ENCODE measurements around the gene GJB3. TPM values are rescaled to one million over a fixed set of nuclear protein-coding genes. Genes with fewer than 3 reads are reported as not detected.

GJB3 gene
- total and polyA plus RNA-seq, 10 of the 15 experiments (the other 5 are each of a cell fraction or from before 2014, with no cell fraction given), result not detected

GRCh38 chr1:34776911-34777310, 4.1 kb upstream of the GJB3 start:
- FAIRE-seq (no peak), DNase-seq (ENCODE audit: low read depth, low spot score) (no peak), ATAC-seq (no peak)
- Histone ChIP-seq H3K9me3 (replicated peaks; ENCODE audit: control insufficient read depth, insufficient read depth, low read length) (no peaks in the 10 kb centered on the region), H3K27ac (ENCODE audit: control insufficient read depth, insufficient read depth) (no peak overlapping the region), H2AFZ (ENCODE audit: control insufficient read depth, low read depth, low read length) (no peak overlapping the region), H3K4me3 (no peak overlapping the region), H3K79me2 (ENCODE audit: control insufficient read depth, insufficient read depth, low read length) (no peaks in the 10 kb centered on the region), H3K4me1 (ENCODE audit: control insufficient read depth, insufficient read depth, low read length) (no peaks in the 10 kb centered on the region), H4K20me1 (ENCODE audit: control insufficient read depth, insufficient read depth) (no peaks in the 10 kb centered on the region), H3K27me3 (replicated peaks in 1 of 2; ENCODE audit: control insufficient read depth in 2 of 2, insufficient read depth in 2 of 2, low read length in 1 of 2) (peaks cover 2 to 8% of the 10 kb centered on the region in 2 experiments; a peak in 3 of 4 replicates), H3K4me2 (ENCODE audit: control insufficient read depth, insufficient read depth) (no peak overlapping the region), H3K36me3 (ENCODE audit: control insufficient read depth in 2 of 2, insufficient read depth in 2 of 2, low read length in 1 of 2) (no peaks in the 10 kb centered on the region), H3K9ac (ENCODE audit: control insufficient read depth, insufficient read depth, low read length) (no peak overlapping the region)
- intact Hi-C loops (cut with micrococcal nuclease; ENCODE audit: unreplicated experiment), result no loop called here
- TF ChIP-seq HDGF (IDR thresholded peaks at IDR 0.05) (no peak), BCL3 (IDR thresholded peaks at IDR 0.05; ENCODE audit: borderline replicate concordance, insufficient read depth, low read depth, low read length, poor library complexity, severe bottlenecking) (no peak), KLF5 (IDR thresholded peaks at IDR 0.05; ENCODE audit: partially characterized antibody) (no peak), MTA2 (IDR thresholded peaks at IDR 0.05; ENCODE audit: low read depth) (no peak), IKZF2 (IDR thresholded peaks at IDR 0.05) (no peak), TCF3 (IDR thresholded peaks at IDR 0.05; ENCODE audit: borderline replicate concordance, insufficient read depth, low read depth, low read length) (no peak), SIN3A (IDR thresholded peaks at IDR 0.05; ENCODE audit: low read depth, low read length) (no peak), POLR2AphosphoS2 (IDR thresholded peaks at IDR 0.05; ENCODE audit: low read depth, low read length) (no peak), NR2F1 (conservative IDR thresholded peaks at IDR 0.05) (no peak)
- TF ChIP-seq, protein P1, sequence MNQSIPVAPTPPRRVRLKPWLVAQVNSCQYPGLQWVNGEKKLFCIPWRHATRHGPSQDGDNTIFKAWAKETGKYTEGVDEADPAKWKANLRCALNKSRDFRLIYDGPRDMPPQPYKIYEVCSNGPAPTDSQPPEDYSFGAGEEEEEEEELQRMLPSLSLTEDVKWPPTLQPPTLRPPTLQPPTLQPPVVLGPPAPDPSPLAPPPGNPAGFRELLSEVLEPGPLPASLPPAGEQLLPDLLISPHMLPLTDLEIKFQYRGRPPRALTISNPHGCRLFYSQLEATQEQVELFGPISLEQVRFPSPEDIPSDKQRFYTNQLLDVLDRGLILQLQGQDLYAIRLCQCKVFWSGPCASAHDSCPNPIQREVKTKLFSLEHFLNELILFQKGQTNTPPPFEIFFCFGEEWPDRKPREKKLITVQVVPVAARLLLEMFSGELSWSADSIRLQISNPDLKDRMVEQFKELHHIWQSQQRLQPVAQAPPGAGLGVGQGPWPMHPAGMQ (IDR thresholded peaks at IDR 0.05; ENCODE audit: borderline replicate concordance), result no peak
- TF ChIP-seq, protein P2, sequence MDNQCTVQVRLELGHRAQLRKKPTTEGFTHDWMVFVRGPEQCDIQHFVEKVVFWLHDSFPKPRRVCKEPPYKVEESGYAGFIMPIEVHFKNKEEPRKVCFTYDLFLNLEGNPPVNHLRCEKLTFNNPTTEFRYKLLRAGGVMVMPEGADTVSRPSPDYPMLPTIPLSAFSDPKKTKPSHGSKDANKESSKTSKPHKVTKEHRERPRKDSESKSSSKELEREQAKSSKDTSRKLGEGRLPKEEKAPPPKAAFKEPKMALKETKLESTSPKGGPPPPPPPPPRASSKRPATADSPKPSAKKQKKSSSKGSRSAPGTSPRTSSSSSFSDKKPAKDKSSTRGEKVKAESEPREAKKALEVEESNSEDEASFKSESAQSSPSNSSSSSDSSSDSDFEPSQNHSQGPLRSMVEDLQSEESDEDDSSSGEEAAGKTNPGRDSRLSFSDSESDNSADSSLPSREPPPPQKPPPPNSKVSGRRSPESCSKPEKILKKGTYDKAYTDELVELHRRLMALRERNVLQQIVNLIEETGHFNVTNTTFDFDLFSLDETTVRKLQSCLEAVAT (IDR thresholded peaks at IDR 0.05), result no peak
- TF ChIP-seq, protein P3, sequence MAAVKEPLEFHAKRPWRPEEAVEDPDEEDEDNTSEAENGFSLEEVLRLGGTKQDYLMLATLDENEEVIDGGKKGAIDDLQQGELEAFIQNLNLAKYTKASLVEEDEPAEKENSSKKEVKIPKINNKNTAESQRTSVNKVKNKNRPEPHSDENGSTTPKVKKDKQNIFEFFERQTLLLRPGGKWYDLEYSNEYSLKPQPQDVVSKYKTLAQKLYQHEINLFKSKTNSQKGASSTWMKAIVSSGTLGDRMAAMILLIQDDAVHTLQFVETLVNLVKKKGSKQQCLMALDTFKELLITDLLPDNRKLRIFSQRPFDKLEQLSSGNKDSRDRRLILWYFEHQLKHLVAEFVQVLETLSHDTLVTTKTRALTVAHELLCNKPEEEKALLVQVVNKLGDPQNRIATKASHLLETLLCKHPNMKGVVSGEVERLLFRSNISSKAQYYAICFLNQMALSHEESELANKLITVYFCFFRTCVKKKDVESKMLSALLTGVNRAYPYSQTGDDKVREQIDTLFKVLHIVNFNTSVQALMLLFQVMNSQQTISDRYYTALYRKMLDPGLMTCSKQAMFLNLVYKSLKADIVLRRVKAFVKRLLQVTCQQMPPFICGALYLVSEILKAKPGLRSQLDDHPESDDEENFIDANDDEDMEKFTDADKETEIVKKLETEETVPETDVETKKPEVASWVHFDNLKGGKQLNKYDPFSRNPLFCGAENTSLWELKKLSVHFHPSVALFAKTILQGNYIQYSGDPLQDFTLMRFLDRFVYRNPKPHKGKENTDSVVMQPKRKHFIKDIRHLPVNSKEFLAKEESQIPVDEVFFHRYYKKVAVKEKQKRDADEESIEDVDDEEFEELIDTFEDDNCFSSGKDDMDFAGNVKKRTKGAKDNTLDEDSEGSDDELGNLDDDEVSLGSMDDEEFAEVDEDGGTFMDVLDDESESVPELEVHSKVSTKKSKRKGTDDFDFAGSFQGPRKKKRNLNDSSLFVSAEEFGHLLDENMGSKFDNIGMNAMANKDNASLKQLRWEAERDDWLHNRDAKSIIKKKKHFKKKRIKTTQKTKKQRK (IDR thresholded peaks at IDR 0.05; ENCODE audit: low read depth, low read length), result no peak
- in situ Hi-C loops (cut with MboI), result no loop called here
- POLR2A ChIA-PET, result no interaction called here
- CTCF ChIA-PET, result no interaction called here
- RAD21 ChIA-PET (ENCODE audit: unreplicated experiment), result no interaction called here
- no TSS peak for BruUV-seq (replicated peaks)
- WGBS (ENCODE audit: insufficient coverage, insufficient replicate concordance, low lambda C conversion rate, missing lambda C conversion rate), result 15% methylated on average over 3 of the region's 3 CpGs
- SMC1A ChIA-PET (ENCODE audit: uncharacterized antibody, unreplicated experiment), result no interaction called here
